ENCODE measurements around the gene NRG2.

- TF ChIP-seq, protein P1, sequence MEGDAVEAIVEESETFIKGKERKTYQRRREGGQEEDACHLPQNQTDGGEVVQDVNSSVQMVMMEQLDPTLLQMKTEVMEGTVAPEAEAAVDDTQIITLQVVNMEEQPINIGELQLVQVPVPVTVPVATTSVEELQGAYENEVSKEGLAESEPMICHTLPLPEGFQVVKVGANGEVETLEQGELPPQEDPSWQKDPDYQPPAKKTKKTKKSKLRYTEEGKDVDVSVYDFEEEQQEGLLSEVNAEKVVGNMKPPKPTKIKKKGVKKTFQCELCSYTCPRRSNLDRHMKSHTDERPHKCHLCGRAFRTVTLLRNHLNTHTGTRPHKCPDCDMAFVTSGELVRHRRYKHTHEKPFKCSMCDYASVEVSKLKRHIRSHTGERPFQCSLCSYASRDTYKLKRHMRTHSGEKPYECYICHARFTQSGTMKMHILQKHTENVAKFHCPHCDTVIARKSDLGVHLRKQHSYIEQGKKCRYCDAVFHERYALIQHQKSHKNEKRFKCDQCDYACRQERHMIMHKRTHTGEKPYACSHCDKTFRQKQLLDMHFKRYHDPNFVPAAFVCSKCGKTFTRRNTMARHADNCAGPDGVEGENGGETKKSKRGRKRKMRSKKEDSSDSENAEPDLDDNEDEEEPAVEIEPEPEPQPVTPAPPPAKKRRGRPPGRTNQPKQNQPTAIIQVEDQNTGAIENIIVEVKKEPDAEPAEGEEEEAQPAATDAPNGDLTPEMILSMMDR (IDR thresholded peaks at IDR 0.05) = no peak
- TF ChIP-seq POLR2A (IDR thresholded peaks at IDR 0.05) (no peak), POLR2AphosphoS5 (IDR thresholded peaks at IDR 0.05) (no peak)
Measured at GRCh38 chr5:139898981-139899380, 144.1 kb downstream of the NRG2 start.

Data from prostate gland (tissue), 2 donors.